Fibroblast of the aortic adventitia (primary cell): Measurements from ENCODE around the gene DENND4A. TPM values are rescaled to one million over a fixed set of nuclear protein-coding genes. Genes with fewer than 3 reads are reported as not detected.
"Not testable (repeated sequence)": the region's sequence is repeated elsewhere in the genome, so short reads cannot be mapped to it uniquely, and the experiment has no call there.

Source experiments
- DNase-seq: peaks from one replicate; pipeline ENCODE4 v3.0.0-alpha.2; 2010; ENCODE audit warnings: low read depth
- H3K4me3 ChIP-seq: 2 replicates; pipeline ENCODE4 v1.5.1; 2011; ENCODE audit warnings: low read depth, mild to moderate bottlenecking, control low read depth, low read length, moderate library complexity
- CTCF ChIP-seq: IDR thresholded peaks from 2 replicates; pipeline ENCODE4 v1.5.1; 2011; ENCODE audit warnings: mild to moderate bottlenecking, low read length, control low read depth, inconsistent platforms; ENCODE audit not compliant: insufficient read depth
- small RNA-seq: library from RNA; depleted of rRNA; stranded (forward); fragments of <200 nt; gene quantifications from one replicate; pipeline ENCODE3, GENCODE V24; 2012
- total RNA-seq: library from RNA; depleted of rRNA; stranded (reverse); fragments of >200 nt; gene quantifications from 2 replicates; pipeline ENCODE4 v1.2.3, GENCODE V29; 2012; ENCODE audit warnings: low replicate concordance

DENND4A gene
- total RNA-seq, 1 donor, result 30.3 TPM

- no peak overlapping the region for H3K4me3 ChIP-seq
- DNase-seq, result no peak
- no peak for TF ChIP-seq CTCF
Observed at GRCh38 chr15:65618560-65619109, 173.5 kb downstream of the DENND4A start.

GRCh38 chr15:65615887-65616286 is 176.2 kb downstream of the DENND4A start:
- not testable (repeated sequence) for DNase-seq, H3K4me3 ChIP-seq

GRCh38 chr15:65612949-65613744 is 178.9 kb downstream of the DENND4A start:
- no peak for DNase-seq
- no peak overlapping the region for H3K4me3 ChIP-seq
- no peak for TF ChIP-seq CTCF

GRCh38 chr15:65612616-65612946 is 179.5 kb downstream of the DENND4A start:
- H3K4me3 ChIP-seq, result no peak overlapping the region
- TF ChIP-seq CTCF, result no peak
- peak; percentile 4 for DNase-seq

GRCh38 chr15:65611888-65612615 is 180.0 kb downstream of the DENND4A start:
- no peak for TF ChIP-seq CTCF
- peak overlapping the region; percentile 83 for H3K4me3 ChIP-seq
- DNase-seq, result peak; percentile 2

- peak; percentile 96 for DNase-seq
- TF ChIP-seq CTCF, result peak; percentile 45
Observed at GRCh38 chr15:65610871-65611718, 181.0 kb downstream of the DENND4A start, which contains the start of gene INTS14. Gene INTS14, minus strand, starts transcription at chr15:65611131. Its CDS starts 3,751 bp downstream, at chr15:65607380.

More at GRCh38 chr15:65610871-65611718, 181.0 kb downstream of the DENND4A start, which contains the start of gene INTS14:
- peak within 1 kb of the TSS; percentile 88 for H3K4me3 ChIP-seq

Small RNA genes within 50 kb of the gene (small RNA-seq; reads per million reads assigned to genes)
- gene MIR4511, result not detected
- not detected for gene SNORD13E

Other genes with a start within 250 kb of the DENND4A start
- gene INTS14, start 181.2 kb downstream of the DENND4A start, total RNA-seq, result 31.7 and 38.3 TPM in 2 replicates
- gene SLC24A1, start 170.4 kb downstream of the DENND4A start, total RNA-seq, result 7.9 and 13.2 TPM in 2 replicates
- gene RAB11A, start 77.2 kb upstream of the DENND4A start, total RNA-seq, result 84.5 and 218 TPM in 2 replicates